ENCODE measurements around the gene MAPK6. TPM values are rescaled to one million over a fixed set of nuclear protein-coding genes. Genes with fewer than 3 reads are reported as not detected.

Gene MAPK6
- total and polyA plus RNA-seq, 2 of the 8 experiments (the other 6 are each of a cell fraction or from before 2014, with no cell fraction given) = 22.6 to 108 TPM

DNA sequence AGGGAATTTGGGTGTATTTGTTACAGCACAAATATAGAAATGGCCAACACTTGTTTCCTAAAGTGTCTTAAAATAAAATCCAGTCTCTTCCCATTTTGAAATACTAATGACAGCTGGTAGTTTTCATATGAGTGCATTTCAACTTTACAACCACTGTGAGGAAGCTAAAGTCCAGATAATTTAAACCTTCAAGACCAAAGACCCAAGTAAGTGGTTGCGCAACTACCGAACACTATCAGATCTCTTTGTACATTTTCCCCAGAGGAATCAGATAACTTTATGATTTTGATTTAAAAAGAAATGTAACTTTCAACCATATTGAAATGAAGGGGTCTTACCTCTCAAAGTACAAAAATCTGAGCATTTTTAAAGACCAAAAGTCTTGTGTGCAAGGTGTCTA is 79.3 kb downstream of the MAPK6 start:
- H4K5ac ChIP-seq (ENCODE audit: insufficient read length, low read depth, low read length) = no peak overlapping the region
- H2BK5ac ChIP-seq (ENCODE audit: low read depth, low read length) = no peak overlapping the region
- no peak overlapping the region for H3K4ac ChIP-seq (replicated peaks; ENCODE audit: insufficient read length, low read depth, low read length)
- H2BK12ac ChIP-seq (ENCODE audit: low read depth, low read length) = no peak overlapping the region
- DNase-seq (ENCODE audit: low read depth in 1 of 2, low spot score in 2 of 2) (no peak), FAIRE-seq (no peak)
- no peak overlapping the region for H3K9ac ChIP-seq (replicated peaks in 1 of 4; ENCODE audit: extremely low read depth in 1 of 4, low read depth in 3 of 4, low read length in 3 of 4)
- H3K36me3 ChIP-seq (ENCODE audit: control insufficient read depth in 2 of 4, insufficient read depth in 4 of 4, low read length in 3 of 4) = no peaks in the 10 kb centered on the region
- H4K91ac ChIP-seq (replicated peaks; ENCODE audit: insufficient read length, low read length) = no peak overlapping the region
- TF ChIP-seq BACH1 (IDR thresholded peaks at IDR 0.05; ENCODE audit: low read length) (no peak), CEBPB (IDR thresholded peaks at IDR 0.05; ENCODE audit: low read depth, low read length) (peak; percentile 87), BCL11A (IDR thresholded peaks at IDR 0.05; ENCODE audit: low read depth in 2 of 2, low read length in 2 of 2) (no peak), KDM5A (IDR thresholded peaks at IDR 0.05; ENCODE audit: low read length) (no peak), RXRA (IDR thresholded peaks at IDR 0.05; ENCODE audit: insufficient read depth, low read depth, low read length) (no peak)
- H3K79me1 ChIP-seq (ENCODE audit: low read depth, low read length) = no peaks in the 10 kb centered on the region
- H2BK15ac ChIP-seq (ENCODE audit: low read length) = no peak overlapping the region
- 93% methylated on average over 2 of the region's 2 CpGs; no CpG with 5 or more reads in 1 of the 2 experiments for WGBS, 2 experiments (ENCODE audit: extremely low coverage in 1 of 2, insufficient coverage in 1 of 2, insufficient read length in 1 of 2, insufficient replicate concordance in 2 of 2, low coverage in 1 of 2, low lambda C conversion rate in 2 of 2, missing lambda C conversion rate in 1 of 2)
- no peak overlapping the region for H3K18ac ChIP-seq (ENCODE audit: extremely low read depth, low read length)
- no peak overlapping the region for H3K4me2 ChIP-seq (ENCODE audit: insufficient read depth in 1 of 2, low read depth in 2 of 2, low read length in 2 of 2)
- ChIA-PET POLR2A (ENCODE audit: partially characterized antibody) (interaction anchor here (1.1 kb wide), 1 partner anchor 15 kb away, joined by 4 read pairs; no protein-coding TSS in a partner anchor), CTCF (ENCODE audit: partially characterized antibody) (interaction anchor here (0.8 to 2.3 kb wide), 7 partner anchors 11 to 99 kb away, joined by 3 to 8 read pairs (median 5); no protein-coding TSS in a partner anchor)
- H3K9me3 ChIP-seq (ENCODE audit: insufficient read depth in 2 of 2, low read depth in 1 of 2, low read length in 1 of 2) = no peaks in the 10 kb centered on the region
- H2AFZ ChIP-seq (ENCODE audit: low read length) = no peak overlapping the region
- H3K27me3 ChIP-seq (replicated peaks in 1 of 4; ENCODE audit: control insufficient read depth in 3 of 4, extremely low read depth in 1 of 4, insufficient read depth in 3 of 4, low read length in 3 of 4) = no peaks in the 10 kb centered on the region
- H4K8ac ChIP-seq (ENCODE audit: extremely low read depth, insufficient read depth, low read length) = no peak overlapping the region
- no peak overlapping the region for H3K23ac ChIP-seq (ENCODE audit: insufficient read length)
- no peaks in the 10 kb centered on the region for H4K20me1 ChIP-seq (replicated peaks in 1 of 2; ENCODE audit: control insufficient read depth in 1 of 2, insufficient read depth in 2 of 2, low read length in 2 of 2)
- no peaks in the 10 kb centered on the region; the same call in 1 of the 2 replicates for H3K23me2 ChIP-seq (ENCODE audit: low read depth, low read length)
- H3K4me1 ChIP-seq (replicated peaks in 1 of 4; ENCODE audit: control insufficient read depth in 3 of 4, insufficient read depth in 4 of 4, low read length in 3 of 4) = no peaks in the 10 kb centered on the region
- H2BK120ac ChIP-seq (replicated peaks; ENCODE audit: low read depth, low read length) = no peak overlapping the region
- H3K14ac ChIP-seq (ENCODE audit: insufficient read length) = no peak overlapping the region
- H3K4me3 ChIP-seq (ENCODE audit: extremely low read depth in 1 of 4, insufficient read depth in 2 of 4, low read depth in 3 of 4, low read length in 4 of 4) = no peak overlapping the region
- H2BK20ac ChIP-seq (ENCODE audit: low read length) = no peak overlapping the region
- no peaks in the 10 kb centered on the region for H3K79me2 ChIP-seq (ENCODE audit: control insufficient read depth in 1 of 2, insufficient read depth in 2 of 2, low read length in 2 of 2)
- no peak overlapping the region for H3K27ac ChIP-seq (ENCODE audit: low read depth, low read length)
- no peak overlapping the region for H2AK5ac ChIP-seq (ENCODE audit: low read depth, low read length)
- no peak overlapping the region for H3K56ac ChIP-seq (replicated peaks; ENCODE audit: insufficient read length, low read depth, low read length)

Measured in H1 (cell line).